ENCODE results near the gene DNAH10.
"Not testable (repeated sequence)": the region's sequence is repeated elsewhere in the genome, so short reads cannot be mapped to it uniquely, and the experiment has no call there.

DNAH10 gene

DNA sequence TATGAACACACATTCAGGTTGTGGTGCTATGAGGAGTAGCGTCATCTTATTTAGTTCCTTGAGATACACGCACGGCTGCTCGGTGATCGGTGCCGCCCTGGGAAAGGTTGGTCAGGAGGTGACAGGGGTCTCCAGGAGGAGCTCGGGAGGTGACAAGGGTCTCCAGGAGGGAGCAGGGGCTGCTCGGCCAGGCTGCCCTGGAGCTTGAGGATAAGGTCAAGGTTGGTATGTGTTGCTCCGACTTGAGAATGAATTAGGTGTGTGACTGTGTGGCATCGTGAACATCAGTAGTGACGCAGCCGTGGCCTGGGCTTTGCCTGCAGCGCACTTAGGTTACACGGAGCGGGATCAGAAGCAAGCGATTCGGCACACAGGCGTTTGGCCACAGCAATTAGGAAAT, 174.4 kb downstream of the DNAH10 start:
- no peak for DNase-seq

DNA sequence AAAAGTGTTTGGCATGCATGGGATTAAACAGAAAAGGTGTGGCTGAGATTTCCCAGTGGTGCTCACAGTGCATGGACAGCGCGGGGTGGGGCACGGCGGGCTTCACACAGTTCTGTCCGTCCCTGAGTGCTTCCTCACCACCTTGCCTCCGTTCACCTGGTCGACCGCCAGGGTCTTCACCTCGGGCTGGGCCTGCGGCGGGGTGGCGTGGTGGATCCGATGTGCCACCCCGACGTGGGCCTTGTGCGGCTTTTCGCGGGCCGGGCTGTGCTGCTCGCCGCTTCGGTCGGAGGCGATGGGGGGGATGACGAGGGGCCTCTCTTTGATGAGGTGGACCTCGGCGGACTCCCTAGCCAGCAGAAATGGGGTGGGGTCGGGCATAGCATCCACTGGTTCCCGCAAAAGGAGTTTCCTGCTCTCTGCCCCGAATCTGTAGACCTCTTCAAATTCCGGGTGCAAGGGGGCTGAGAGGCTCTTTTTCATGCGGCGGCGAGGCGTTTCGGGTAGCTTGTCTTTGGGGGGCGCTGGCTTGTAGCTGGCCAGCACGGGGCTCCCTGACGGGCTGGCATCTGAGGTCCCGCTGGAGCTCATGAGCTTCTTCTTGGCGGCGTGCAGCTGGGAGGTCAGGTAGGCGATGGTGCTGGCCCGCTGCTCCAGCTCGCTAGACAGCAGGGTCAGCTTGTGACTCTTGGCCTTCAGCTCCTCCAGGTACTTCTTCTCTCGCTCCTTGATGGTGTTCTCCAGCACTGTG, 175.0 kb downstream of the DNAH10 start:
- DNase-seq = no peak

DNA sequence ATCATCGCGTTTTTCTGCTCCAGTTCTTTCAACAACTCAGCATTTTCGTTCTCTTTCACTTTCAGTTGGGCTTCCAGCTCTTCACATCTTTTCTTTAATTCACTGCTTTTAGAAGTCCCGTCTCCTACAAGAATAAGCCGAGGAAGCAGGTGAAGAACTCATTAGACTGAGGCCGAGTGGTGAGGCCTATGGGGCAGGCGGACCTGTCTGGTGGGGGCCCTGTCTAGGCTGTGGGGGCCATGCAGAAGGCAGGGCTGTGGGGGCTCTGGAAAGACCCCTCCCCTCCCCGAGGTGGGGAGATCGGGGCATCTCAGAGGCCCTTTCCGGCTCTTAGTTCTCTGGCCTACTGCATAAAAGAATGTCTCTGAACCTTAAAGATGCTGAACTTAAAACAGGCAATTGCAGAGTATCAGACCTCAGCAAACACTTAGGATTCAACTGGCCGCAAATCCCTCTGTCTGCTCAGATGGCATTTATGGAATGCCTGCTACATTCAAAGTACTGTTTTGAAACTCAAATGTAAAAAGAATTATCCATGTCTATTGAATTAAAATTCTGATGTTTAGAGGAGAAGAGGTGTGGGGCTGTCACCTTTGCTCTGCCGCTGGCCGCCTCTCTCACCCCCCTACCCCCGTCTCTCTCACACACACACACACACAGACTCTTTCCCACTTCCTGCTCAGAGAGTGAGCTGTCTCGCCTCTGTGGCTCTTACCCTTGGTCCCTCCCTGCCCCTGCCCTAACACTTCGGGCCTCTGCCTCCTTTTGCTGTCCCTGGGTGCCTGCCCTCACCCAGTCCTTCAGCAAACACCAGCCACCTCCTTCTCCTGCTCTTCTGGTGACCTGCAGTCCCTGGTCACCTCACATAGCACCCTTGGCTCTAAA, 175.8 kb downstream of the DNAH10 start:
- DNase-seq = peak; percentile 39

DNA sequence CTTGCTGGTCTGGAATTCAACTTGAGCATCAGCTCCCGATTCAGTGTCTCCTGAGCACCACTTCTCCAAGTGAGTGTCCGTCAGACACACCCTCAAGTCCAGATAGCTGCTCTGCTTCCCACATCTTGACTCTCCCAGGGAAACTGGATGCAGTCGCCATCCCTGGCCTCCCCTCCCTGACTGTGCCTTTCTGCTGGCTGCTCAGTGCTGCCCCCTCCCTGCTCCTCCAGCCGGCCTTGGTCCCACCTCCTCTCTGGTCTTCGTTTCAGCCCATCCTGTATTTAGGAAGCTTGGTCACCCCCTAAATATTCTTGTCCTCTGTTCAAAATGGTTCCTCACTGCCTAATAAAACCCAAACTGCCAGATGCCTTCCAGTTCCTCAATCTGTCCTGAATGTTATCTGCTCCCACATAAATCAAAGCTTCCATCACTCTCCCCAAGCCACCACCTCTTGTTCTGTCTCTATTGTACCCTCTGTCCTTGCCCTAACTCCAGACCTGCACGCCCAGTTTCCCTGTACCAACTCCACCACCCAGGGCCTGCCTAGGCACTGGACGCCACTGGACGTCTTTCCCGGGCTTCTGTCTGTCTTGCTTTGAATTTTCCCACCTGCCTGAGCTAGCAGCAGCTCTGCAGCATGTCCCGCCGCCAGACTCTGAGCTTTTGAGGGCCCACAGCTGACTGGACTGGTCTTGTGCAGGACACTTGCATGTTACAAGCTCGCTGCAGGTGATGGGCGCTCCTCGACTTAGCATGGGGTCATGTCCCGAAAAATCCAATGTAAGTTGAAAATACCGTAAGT, 176.8 kb downstream of the DNAH10 start:
- peak; percentile 15 for DNase-seq

DNA sequence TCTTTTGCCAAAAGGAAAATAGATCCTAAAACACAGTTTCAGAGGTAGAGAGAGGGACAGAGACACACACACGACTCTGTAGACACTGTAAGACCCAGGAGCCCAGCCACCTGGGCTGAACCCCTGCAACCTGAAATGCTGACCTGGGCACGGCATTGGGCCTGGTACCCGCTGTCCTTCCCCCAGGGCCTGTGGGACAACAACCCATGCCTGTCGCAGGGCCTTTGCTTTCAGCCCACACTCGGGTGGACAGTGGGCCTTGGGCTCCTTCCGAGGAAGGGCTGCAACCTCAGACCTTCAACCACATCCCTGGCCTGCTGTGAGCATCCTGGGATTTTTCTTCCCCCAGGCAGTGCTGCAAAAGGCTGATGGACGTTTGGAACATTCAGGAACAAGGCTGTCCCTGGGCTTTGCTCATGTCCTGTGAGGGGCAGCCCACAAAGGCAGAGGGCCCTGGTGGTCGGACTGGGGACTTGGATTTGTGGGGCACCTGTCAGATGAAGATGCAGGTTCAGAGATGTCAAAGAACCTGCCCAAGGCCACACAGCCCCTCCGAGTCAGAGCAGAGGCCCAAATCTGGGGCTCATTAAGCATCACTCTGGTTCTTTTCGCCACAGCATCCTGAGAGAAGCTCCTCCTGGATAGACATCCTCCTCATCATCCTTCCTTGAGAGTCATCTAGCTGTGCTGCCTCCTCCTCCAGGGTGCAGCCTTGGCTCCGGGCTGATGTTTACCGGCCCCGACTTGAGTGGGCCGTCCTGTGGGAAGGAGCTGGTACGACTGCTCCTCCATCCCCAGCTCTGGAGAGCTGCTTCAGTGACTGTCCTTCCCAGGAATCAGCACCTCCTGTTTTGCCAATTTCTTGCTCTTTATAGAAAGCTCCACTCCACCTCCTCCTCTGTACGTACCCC, 177.9 kb downstream of the DNAH10 start:
- no peak for DNase-seq

DNA sequence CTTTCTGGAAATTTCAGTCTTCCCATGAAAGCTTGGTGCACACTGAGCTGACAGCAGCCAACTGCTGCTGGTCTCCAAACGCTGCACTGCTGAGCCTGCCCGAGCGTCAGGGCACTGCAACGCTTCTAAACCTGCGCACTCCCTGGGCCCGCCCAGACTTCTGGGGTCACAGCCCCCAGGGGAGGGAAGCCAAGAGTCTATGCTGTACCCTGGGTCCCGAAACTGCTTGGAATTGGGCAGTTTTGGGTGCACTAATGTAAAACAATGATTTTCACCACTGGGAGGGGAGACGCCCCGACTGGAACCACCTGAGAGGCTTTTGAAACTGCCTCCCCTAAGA, 178.5 kb downstream of the DNAH10 start:
- DNase-seq = no peak

DNA sequence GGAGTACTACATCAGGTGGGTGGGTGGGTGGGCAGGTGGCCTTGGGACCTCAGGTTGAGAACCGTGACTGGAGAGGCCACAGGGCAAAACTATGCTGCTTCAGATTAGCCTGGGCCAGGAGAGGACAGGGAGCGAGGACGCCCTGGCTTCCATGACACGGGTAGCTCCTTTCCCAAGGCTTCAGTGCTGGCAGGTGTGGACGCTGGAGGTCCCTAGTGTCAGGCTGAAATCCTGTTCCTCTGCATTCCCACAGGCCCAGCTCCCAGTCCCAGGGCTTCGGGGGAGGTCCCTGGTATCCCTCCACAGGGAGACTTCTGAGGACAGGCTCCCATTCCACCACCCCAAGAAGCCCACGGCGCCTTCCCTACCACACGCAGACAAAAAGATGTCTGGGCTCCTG, 178.9 kb downstream of the DNAH10 start:
- no peak for DNase-seq

DNA sequence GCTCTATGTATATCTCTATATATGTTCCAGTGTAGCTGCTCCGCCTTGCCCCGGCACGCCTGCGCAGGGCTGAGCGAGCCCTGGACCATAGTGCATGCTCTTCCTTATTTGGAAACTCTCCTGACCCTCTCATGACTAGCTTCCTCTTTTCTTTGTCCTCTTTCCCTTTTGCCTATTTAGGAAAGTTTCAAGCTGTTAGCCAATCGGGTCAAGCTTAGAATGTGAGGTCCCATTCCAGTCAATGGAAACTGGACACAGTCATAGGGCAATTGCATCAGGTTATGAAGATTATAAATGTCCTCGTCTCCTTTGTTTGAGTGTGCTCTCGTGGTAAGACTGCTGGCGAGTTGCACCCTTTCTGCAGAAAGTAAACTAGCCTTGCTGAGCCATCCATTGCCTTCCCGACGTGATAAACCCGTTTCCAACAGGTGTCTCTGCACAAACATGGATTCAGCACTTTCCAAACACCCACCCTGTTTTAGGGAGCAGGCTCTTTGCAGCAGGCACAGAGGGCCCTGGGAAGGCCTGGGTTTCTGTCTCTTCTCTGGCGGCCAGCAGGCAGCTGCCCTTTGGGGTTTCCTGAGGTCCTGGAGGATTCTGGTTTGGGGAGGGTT, 179.6 kb downstream of the DNAH10 start:
- no peak for DNase-seq

DNA sequence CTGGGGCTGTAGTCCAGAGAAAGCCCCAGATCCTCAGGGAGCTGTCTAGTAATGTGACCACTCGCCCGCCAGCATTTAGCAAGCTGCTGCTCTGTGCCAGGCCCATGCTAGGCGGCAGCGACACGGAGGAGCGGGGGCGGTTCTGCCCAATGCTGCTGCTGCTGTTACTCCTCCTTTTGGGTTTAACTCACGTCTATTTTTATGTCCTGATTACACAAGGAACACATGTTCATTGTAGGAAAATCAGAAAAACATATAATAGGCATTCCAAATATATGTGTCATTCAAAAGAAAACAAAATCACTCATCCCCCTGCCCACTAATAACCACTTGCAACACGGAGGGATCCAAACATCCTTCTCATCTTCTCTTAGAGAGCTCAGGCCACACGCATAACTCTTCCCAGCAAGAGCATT, 180.1 kb downstream of the DNAH10 start:
- DNase-seq = peak; percentile 85

DNA sequence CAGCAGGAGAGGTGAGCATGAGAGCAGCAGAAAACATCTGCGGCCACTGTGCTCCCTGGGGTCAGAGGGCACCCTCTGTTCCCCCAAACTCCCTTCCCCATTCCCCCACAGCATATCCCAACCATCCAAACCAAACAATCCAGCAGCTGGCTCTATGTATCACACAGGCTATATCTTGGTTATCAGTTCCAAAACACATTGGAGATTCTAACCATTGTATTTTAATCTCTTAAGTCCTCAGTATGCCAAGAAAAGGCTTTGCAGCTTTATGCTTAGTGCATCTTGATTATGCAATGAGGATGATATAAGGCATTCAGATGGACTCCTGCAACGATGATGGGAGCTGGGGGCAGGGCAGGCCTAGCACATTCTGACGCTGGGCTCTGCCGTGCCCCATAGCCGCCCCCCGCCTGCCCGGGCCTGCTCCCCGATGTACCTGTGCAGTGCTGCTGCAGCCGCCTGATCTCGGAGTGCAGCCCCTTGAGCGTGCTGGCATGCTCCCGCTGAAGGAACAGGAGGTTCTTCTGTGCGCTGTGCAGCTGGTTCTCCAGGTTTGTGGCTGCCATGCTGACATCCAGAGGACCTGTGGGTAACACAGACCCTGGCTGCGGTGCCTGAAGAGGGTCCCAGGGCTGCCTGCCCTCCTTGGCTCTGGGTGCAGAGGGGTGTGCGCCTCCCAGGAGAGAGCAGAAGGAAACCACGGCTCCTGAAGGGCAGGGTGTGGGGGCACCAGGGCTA, 181.0 kb downstream of the DNAH10 start:
- DNase-seq = peak; percentile 39

DNA sequence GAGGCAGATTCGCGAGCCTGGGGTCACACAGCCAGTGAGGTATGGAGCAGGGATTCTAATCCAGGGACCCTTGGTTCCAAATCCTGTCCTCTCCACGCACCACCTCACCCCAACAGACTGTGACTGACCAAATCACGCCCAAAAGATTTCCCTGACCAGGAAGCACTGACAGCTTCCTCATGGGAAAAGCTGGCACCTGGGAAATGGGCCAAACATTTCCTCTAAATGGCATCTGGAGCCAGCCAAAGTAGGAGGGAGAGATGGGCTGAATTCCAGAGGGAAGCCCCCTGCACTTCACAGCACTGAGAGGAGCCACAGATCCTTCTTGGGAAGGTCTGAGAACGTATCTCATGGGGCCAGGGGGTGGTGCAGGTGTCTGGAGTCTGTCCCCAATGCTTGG, 181.7 kb downstream of the DNAH10 start:
- DNase-seq = no peak

DNA sequence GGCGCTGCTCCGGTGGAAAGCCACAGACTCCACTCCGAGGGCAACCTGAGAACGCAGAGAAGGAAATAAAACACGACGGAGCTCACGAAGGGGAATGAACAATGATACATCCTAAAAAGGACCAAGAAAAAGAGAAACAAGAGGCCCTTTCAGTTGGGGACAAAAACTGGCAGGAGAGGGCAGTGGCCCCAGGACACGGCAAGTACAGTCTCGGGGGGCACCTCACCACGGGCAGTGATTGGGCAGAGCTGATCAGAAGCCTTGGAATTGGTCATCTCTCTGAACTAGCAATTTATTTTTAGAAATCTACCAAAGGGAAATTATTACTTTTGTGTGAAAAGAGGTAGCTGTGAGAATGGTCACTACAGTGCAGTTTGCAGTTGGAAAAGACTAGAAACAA, 182.6 kb downstream of the DNAH10 start:
- no peak for DNase-seq

DNA sequence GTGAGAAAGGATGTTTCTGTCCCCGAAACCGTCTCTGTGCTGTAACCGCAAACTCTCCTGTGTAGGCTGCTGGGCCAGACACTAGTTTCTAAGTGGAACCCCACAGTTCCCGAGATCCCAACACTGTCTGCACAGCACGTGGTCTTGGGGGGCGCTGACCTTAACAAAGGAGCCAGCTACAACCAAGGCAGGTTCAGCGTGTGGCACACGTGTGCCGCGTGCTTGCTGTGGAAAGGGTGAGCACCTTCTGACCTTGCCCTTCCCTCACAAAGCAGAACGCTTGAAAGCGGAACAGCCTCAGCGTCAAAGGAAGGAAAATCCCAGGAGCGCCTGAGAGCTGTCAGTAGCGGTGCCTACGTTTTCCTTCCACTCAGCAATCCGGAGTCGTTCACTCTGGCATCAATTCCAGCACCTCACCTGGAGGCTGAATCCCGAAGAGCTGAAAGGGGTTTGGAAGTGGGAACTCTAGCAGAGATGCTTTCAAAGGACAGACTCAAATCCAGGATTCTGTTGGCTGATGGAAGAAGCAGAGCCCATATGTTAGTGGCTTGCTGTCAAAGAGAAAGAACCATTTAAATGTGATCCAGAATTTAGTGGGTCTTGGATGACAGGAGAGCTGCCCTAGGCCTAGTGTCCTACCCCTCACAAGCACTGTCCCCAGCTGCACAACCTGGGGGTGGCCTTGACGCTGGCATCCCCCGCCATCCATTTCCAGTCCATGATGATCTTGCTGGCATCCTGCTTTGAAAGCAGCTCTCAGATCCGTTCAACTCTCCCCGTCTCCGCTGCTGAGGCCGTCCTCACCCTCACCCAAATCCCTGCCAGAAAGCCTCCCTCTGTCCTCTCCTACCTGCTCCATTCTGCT, 183.4 kb downstream of the DNAH10 start:
- no peak for DNase-seq

DNA sequence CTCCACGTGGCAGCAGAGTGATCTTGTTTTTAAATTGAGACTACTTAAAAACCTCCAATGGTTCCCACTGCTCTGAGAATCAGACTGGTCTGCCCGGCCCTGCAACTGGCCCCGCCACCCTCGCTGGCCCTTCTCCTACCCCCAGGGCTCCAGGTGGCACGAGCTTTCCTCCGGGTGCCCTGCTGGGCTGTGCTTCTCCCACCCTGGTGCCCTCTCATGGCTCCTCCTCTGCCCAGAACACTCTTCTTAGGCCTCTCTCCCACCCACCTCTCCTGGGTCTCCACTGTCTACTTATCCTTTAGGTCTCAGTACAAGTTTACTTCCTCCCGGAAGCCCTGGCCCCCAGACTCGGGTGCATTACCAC, 184.0 kb downstream of the DNAH10 start:
- DNase-seq = no peak

DNA sequence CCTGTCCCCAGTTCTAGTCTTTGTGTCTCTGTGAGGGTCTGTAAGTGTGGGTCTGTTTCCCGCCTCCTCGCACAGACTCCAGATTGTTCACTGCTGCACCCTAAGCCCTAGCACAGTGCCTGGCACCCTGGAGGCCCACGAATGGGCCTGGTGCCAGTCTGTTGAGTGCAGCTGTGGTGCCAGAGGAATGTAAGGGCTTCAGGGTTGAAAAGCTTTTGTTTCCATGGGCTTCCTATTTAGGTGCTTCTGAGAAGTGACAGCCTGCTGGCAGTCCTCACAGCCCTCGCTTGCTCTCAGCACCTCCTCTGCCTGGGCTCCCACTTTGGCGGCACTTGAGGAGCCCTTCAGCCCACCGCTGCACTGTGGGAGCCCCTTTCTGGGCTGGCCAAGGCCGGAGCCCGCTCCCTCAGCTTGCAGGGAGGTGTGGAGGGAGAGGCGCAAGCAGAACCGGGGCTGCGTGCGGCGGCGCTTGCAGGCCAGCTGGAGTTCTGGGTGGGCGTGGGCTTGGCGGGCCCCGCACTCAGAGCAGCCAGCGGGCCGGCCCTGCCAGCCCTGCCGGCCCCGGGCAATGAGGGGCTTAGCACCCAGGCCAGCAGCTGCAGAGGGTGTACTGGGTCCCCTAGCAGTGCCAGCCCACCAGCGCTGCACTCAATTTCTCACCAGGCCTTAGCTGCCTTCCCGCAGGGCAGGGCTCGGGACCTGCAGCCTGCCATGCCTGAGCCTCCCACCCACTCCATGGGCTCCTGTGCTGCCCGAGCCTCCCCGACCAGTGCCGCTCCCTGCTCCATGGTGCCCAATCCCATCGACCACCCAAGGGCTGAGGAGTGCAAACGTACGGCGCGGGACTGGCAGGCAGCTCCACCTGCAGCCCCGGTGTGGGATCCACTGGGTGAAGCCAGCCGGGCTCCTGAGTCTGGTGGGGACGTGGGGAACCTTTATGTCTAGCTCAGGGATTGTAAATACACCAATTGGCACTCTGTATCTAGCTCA, 184.7 kb downstream of the DNAH10 start:
- not testable (repeated sequence) for DNase-seq

DNA sequence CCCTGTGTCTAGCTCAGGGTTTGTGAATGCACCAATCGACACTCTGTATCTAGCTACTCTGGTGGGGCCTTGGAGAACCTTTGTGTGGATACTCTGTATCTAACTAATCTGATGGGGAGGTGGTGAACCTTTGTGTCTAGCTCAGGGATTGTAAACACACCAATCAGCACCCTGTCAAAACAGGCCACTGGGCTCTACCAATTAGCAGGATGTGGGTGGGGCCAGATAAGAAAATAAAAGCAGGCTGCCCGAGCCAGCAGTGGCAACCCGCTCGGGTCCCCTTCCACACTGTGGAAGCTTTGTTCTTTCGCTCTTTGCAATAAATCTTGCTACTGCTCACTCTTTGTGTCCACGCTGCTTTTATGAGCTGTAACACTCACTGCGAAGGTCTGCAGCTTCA, 185.4 kb downstream of the DNAH10 start:
- DNase-seq = not testable (repeated sequence)

DNA sequence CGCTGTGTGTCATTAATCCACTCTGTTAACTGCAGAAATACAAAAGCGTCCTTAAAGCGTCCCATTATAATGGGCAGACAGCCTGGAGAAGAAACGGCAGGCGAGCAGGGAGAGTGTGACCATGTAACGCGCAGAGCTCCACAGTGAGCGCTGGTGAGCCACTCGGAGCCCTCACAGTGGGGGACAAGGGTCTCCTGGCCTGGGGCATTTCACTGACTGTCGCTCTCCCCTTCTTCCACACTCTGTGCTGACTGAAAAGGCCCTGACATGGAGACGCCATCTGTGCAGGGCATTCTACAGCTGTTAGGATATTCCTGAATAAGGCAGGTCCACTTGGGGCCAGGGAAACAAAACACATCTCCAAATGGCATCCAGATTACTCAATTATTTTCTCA, 186.3 kb downstream of the DNAH10 start:
- DNase-seq = no peak
